HEK293 (cell line): ENCODE measurements around the gene RPS6KA5.

Experiments used
- CTCF ChIA-PET: fragments of 350-600 bp; formaldehyde crosslinking; extraction: SDS; loops from one replicate; lab custom pipeline; 2021; ENCODE audit warnings: antibody characterized with exemption; lab: Yijun Ruan, JAX
- POLR2A ChIA-PET: fragments of 300-600 bp; formaldehyde crosslinking; extraction: SDS; loops from one replicate; lab custom pipeline; 2020; ENCODE audit warnings: antibody characterized with exemption, inconsistent platforms; lab: Yijun Ruan, JAX
- H3K27ac ChIP-seq: fragments of 200-500 bp; sonication (Bioruptor generic); 2 replicates; pipeline ENCODE4 v1.5.1; 2014; ENCODE audit warnings: low read depth, low read length, control low read depth, inconsistent platforms; ENCODE audit errors: extremely low read depth
- H3K36me3 ChIP-seq, 2 experiments: fragments of 200-500 bp in 1 of 2; sonication (Bioruptor generic) in 1 of 2; 1 replicate in 1 of 2; 2 replicates in 1 of 2; pipeline ENCODE4 v1.5.1; 2014 to 2017; ENCODE audit warnings: inconsistent platforms in 2 of 2, low read length in 2 of 2; ENCODE audit not compliant: control insufficient read depth in 2 of 2, insufficient read depth in 1 of 2
- H3K4me1 ChIP-seq: fragments of 200-500 bp; sonication (Bioruptor generic); 2 replicates; pipeline ENCODE4 v1.5.1; 2014; ENCODE audit warnings: mild to moderate bottlenecking, low read length, inconsistent platforms; ENCODE audit not compliant: control insufficient read depth, insufficient read depth
- H3K4me3 ChIP-seq: 2 replicates; pipeline ENCODE4 v1.5.1; 2011; ENCODE audit warnings: low read depth, mild to moderate bottlenecking, control low read depth, low read length, moderate library complexity
- H3K9me3 ChIP-seq: fragments of 200-500 bp; sonication (Bioruptor generic); 2 replicates; pipeline ENCODE4 v1.5.1; 2014; ENCODE audit warnings: low read depth, low read length, inconsistent platforms; ENCODE audit not compliant: control insufficient read depth, insufficient read depth
- AEBP2 ChIP-seq: fragments of 450-650 bp; formaldehyde crosslinking; IDR thresholded peaks from 2 replicates; pipeline ENCODE4 v1.5.1; 2016; ENCODE audit warnings: missing biosample characterization, missing genetic modification characterization, borderline replicate concordance
- CTCF ChIP-seq: fragments of 450-650 bp; formaldehyde crosslinking; IDR thresholded peaks from 2 replicates; pipeline ENCODE4 v1.5.1; 2016; ENCODE audit warnings: missing biosample characterization, missing genetic modification characterization
- ELK4 ChIP-seq: IDR thresholded peaks from 2 replicates; pipeline ENCODE4 v1.6.1; 2011; ENCODE audit warnings: mild to moderate bottlenecking, low read depth, low read length, borderline replicate concordance
- GLIS2 ChIP-seq: fragments of 450-650 bp; formaldehyde crosslinking; IDR thresholded peaks from 2 replicates; pipeline ENCODE4 v1.5.1; 2016; ENCODE audit warnings: missing biosample characterization, missing genetic modification characterization
- HOXD13 ChIP-seq: sonication (generic); formaldehyde crosslinking; IDR thresholded peaks from 2 replicates; pipeline ENCODE4 v1.8.0; 2022; ENCODE audit warnings: missing genetic modification reagents, borderline replicate concordance
- INSM2 ChIP-seq: fragments of 450-650 bp; formaldehyde crosslinking; IDR thresholded peaks from 2 replicates; pipeline ENCODE4 v1.5.1; 2016; ENCODE audit warnings: missing biosample characterization, missing genetic modification characterization
- ZBTB17 ChIP-seq: fragments of 450-650 bp; formaldehyde crosslinking; IDR thresholded peaks from 2 replicates; pipeline ENCODE4 v1.5.1; 2016; ENCODE audit warnings: missing biosample characterization, missing genetic modification characterization
- ZFP41 ChIP-seq: fragments of 450-650 bp; formaldehyde crosslinking; IDR thresholded peaks from 2 replicates; pipeline ENCODE4 v1.5.1; 2016; ENCODE audit warnings: missing biosample characterization, missing genetic modification characterization, borderline replicate concordance
- ZFP69B ChIP-seq: fragments of 450-650 bp; formaldehyde crosslinking; IDR thresholded peaks from 2 replicates; pipeline ENCODE4 v1.5.1; 2016; ENCODE audit warnings: missing biosample characterization, missing genetic modification characterization
- ZNF112 ChIP-seq: fragments of 450-650 bp; formaldehyde crosslinking; IDR thresholded peaks from 2 replicates; pipeline ENCODE4 v1.5.0; 2017; ENCODE audit warnings: missing biosample characterization, missing genetic modification characterization
- ZNF140 ChIP-seq: fragments of 450-650 bp; formaldehyde crosslinking; IDR thresholded peaks from 2 replicates; pipeline ENCODE4 v1.5.1; 2016; ENCODE audit warnings: missing biosample characterization, missing genetic modification characterization
- ZNF248 ChIP-seq: fragments of 450-650 bp; formaldehyde crosslinking; IDR thresholded peaks from 2 replicates; pipeline ENCODE4 v1.5.1; 2017; ENCODE audit warnings: missing biosample characterization, missing genetic modification characterization
- ZNF274 ChIP-seq, 2 experiments: fragments of 200-500 bp in 1 of 2; fragments of 450-650 bp in 1 of 2; sonication (Bioruptor generic) in 1 of 2; formaldehyde crosslinking in 1 of 2; IDR thresholded peaks; 2 replicates each; pipeline versions ENCODE4 v1.5.1 to v1.6.1; 2014 to 2016; ENCODE audit warnings: borderline replicate concordance in 1 of 2, inconsistent platforms in 1 of 2, low read length in 1 of 2, missing biosample characterization in 1 of 2, missing genetic modification characterization in 1 of 2
- ZNF362 ChIP-seq: fragments of 450-650 bp; formaldehyde crosslinking; IDR thresholded peaks from 2 replicates; pipeline ENCODE4 v1.5.1; 2016; ENCODE audit warnings: missing biosample characterization, missing genetic modification characterization
- ZNF416 ChIP-seq: fragments of 450-650 bp; formaldehyde crosslinking; IDR thresholded peaks from 2 replicates; pipeline ENCODE4 v1.5.1; 2016; ENCODE audit warnings: missing biosample characterization, missing genetic modification characterization
- ZNF596 ChIP-seq: fragments of 450-650 bp; IDR thresholded peaks from 2 replicates; pipeline ENCODE4 v1.5.0; 2018; ENCODE audit warnings: missing biosample characterization, mild to moderate bottlenecking, missing genetic modification characterization, moderate library complexity
- ZNF600 ChIP-seq: fragments of 450-650 bp; formaldehyde crosslinking; IDR thresholded peaks from 2 replicates; pipeline ENCODE4 v1.5.1; 2016; ENCODE audit warnings: missing biosample characterization, missing genetic modification characterization
- ZNF610 ChIP-seq: fragments of 450-650 bp; formaldehyde crosslinking; IDR thresholded peaks from 2 replicates; pipeline ENCODE4 v1.5.1; 2016; ENCODE audit warnings: missing biosample characterization, missing genetic modification characterization, borderline replicate concordance
- ZNF658 ChIP-seq: fragments of 450-650 bp; formaldehyde crosslinking; IDR thresholded peaks from 2 replicates; pipeline ENCODE4; 2016; ENCODE audit warnings: missing biosample characterization, missing genetic modification characterization
- ZNF677 ChIP-seq: fragments of 450-650 bp; IDR thresholded peaks from 2 replicates; pipeline ENCODE4 v1.5.0; 2018; ENCODE audit warnings: missing biosample characterization, mild to moderate bottlenecking, missing genetic modification characterization, moderate library complexity
- ZNF76 ChIP-seq: fragments of 450-650 bp; formaldehyde crosslinking; IDR thresholded peaks from 2 replicates; pipeline ENCODE4; 2016; ENCODE audit warnings: low read depth, missing biosample characterization, missing genetic modification characterization, borderline replicate concordance
- ZSCAN4 ChIP-seq: fragments of 450-650 bp; formaldehyde crosslinking; IDR thresholded peaks from 2 replicates; pipeline ENCODE4 v1.5.1; 2017; ENCODE audit warnings: missing biosample characterization, missing genetic modification characterization
- ZSCAN5A ChIP-seq: fragments of 450-650 bp; formaldehyde crosslinking; IDR thresholded peaks from 2 replicates; pipeline ENCODE4 v1.5.1; 2016; ENCODE audit warnings: missing biosample characterization, missing genetic modification characterization

Gene RPS6KA5

GRCh38 chr14:91021991-91022621 lies 38.3 kb downstream of the RPS6KA5 start:
- TF ChIP-seq ELK4 (no peak), ZSCAN5A (no peak), ZNF362 (tag by site-specific recombination) (no peak), ZNF274 (IDR thresholded peaks at IDR 0.05; ENCODE audit: low read length) (no peak), ZNF274 (tag by site-specific recombination; IDR thresholded peaks at IDR 0.05; ENCODE audit: borderline replicate concordance) (no peak), ZFP69B (tag by site-specific recombination) (no peak), ZNF600 (no peak), CTCF (tag by site-specific recombination) (no peak), ZNF610 (tag by site-specific recombination) (no peak), ZNF140 (no peak), ZNF248 (tag by site-specific recombination) (no peak), ZBTB17 (no peak), ZNF596 (tag by site-specific recombination) (no peak), INSM2 (tag by site-specific recombination) (no peak), ZNF112 (tag by site-specific recombination) (no peak)
- Histone ChIP-seq H3K4me3 (no peak overlapping the region), H3K27ac (no peak overlapping the region), H3K9me3 (no peaks in the 10 kb centered on the region), H3K36me3 (no peaks in the 10 kb centered on the region), H3K4me1 (no peaks in the 10 kb centered on the region)
- ChIA-PET CTCF (interaction anchor here (0.7 kb wide), 1 partner anchor 21 kb away, joined by 5 read pairs; no protein-coding TSS in a partner anchor), POLR2A (no interaction called here)

- H3K27ac ChIP-seq = no peak overlapping the region
- H3K4me3 ChIP-seq = no peak overlapping the region
- H3K9me3 ChIP-seq = no peaks in the 10 kb centered on the region
- H3K4me1 ChIP-seq = no peaks in the 10 kb centered on the region
- CTCF ChIA-PET = no interaction called here
- POLR2A ChIA-PET = no interaction called here
- no peaks in the 10 kb centered on the region for H3K36me3 ChIP-seq
- TF ChIP-seq ZSCAN4 (tag by site-specific recombination) = no peak
- TF ChIP-seq ZFP41 (tag by site-specific recombination) = no peak
- no peak for TF ChIP-seq ZNF658
- TF ChIP-seq ZNF274 (IDR thresholded peaks at IDR 0.05; ENCODE audit: low read length) = no peak
- TF ChIP-seq ZNF274 (tag by site-specific recombination; IDR thresholded peaks at IDR 0.05; ENCODE audit: borderline replicate concordance) = no peak
- TF ChIP-seq ZNF76 (tag by site-specific recombination) = no peak
- no peak for TF ChIP-seq HOXD13 (CRISPR knock-in tag)
- no peak for TF ChIP-seq ZNF677 (tag by site-specific recombination)
- TF ChIP-seq AEBP2 (tag by site-specific recombination) = no peak
- no peak for TF ChIP-seq GLIS2 (tag by site-specific recombination)
- TF ChIP-seq ZNF416 (tag by site-specific recombination) = no peak
Measured at GRCh38 chr14:91021115-91021514, 39.3 kb downstream of the RPS6KA5 start.
